HL-60 (cell line): ENCODE results near the gene CABCOCO1.

Experiments used
- DNase-seq, 2 experiments: peaks; one replicate each; pipeline ENCODE4 v3.0.0-alpha.2; 2010 to 2020; ENCODE audit warnings: low read depth in 1 of 2, low spot score in 1 of 2
- H3K27ac ChIP-seq: fragments of 250-450 bp; sonication (Bioruptor Pico); replicated peaks from 2 replicates; pipeline ENCODE4 v1.5.1; 2020; ENCODE audit warnings: mild to moderate bottlenecking, moderate library complexity
- H3K27me3 ChIP-seq: fragments of 250-450 bp; sonication (Bioruptor Pico); 2 replicates; pipeline ENCODE4 v1.5.1; 2021; ENCODE audit warnings: mild to moderate bottlenecking, moderate library complexity; ENCODE audit not compliant: insufficient read depth, poor library complexity, severe bottlenecking
- H3K4me3 ChIP-seq: replicated peaks from 2 replicates; pipeline ENCODE4 v1.5.1; 2011; ENCODE audit warnings: mild to moderate bottlenecking, control low read depth, low read length; ENCODE audit not compliant: insufficient read depth
- CTCF ChIP-seq: IDR thresholded peaks from one replicate; pipeline ENCODE4 v1.5.1; 2011; ENCODE audit warnings: low read length, control low read depth, inconsistent platforms; ENCODE audit not compliant: insufficient read depth
- GABPA ChIP-seq: IDR thresholded peaks from 2 replicates; pipeline ENCODE4 v1.6.1; 2012; ENCODE audit warnings: low read depth
- POLR2AphosphoS5 ChIP-seq: IDR thresholded peaks from 2 replicates; pipeline ENCODE4 v1.6.1; 2012; ENCODE audit warnings: low read depth
- REST ChIP-seq: IDR thresholded peaks from 2 replicates; pipeline ENCODE4 v1.6.1; 2012; ENCODE audit warnings: low read depth; ENCODE audit not compliant: insufficient replicate concordance
- SPI1 ChIP-seq: IDR thresholded peaks from 2 replicates; pipeline ENCODE4 v1.6.1; 2012; ENCODE audit warnings: low read depth, mild to moderate bottlenecking, borderline replicate concordance

Gene CABCOCO1

GRCh38 chr10:61655335-61655851 lies 7.3 kb upstream of the CABCOCO1 start:
- Histone ChIP-seq H3K27ac (no peak overlapping the region), H3K27me3 (no peaks in the 10 kb centered on the region), H3K4me3 (no peak overlapping the region)
- no peak for DNase-seq
- TF ChIP-seq SPI1 (no peak), POLR2AphosphoS5 (no peak), REST (no peak), CTCF (no peak), GABPA (no peak)

GRCh38 chr10:61663466-61663865 lies 737 bp downstream of the CABCOCO1 start:
- Histone ChIP-seq H3K27me3 (peaks cover 2% of the 10 kb centered on the region), H3K4me3 (no peak overlapping the region), H3K27ac (no peak overlapping the region)
- DNase-seq, result no peak
- TF ChIP-seq POLR2AphosphoS5 (no peak), SPI1 (no peak), REST (no peak), CTCF (no peak), GABPA (no peak)

GRCh38 chr10:61664985-61665384 lies 2.3 kb downstream of the CABCOCO1 start:
- TF ChIP-seq SPI1 (no peak), REST (no peak), POLR2AphosphoS5 (no peak), GABPA (no peak), CTCF (no peak)
- Histone ChIP-seq H3K4me3 (no peak overlapping the region), H3K27me3 (peaks cover 2% of the 10 kb centered on the region), H3K27ac (no peak overlapping the region)
- no peak for DNase-seq
